Urinary bladder (tissue), 4 donors: ENCODE results near the gene SLC9A7. TPM values are rescaled to one million over a fixed set of nuclear protein-coding genes. Genes with fewer than 3 reads are reported as not detected.

Experiments used
- DNase-seq: peaks from one replicate; pipeline ENCODE4 v3.0.0-alpha.2; 2015; ENCODE audit errors: extremely low spot score
- H3K27ac ChIP-seq: one replicate; pipeline ENCODE4 v1.5.1; 2013; ENCODE audit warnings: low read depth, mild to moderate bottlenecking, moderate library complexity
- H3K36me3 ChIP-seq: one replicate; pipeline ENCODE4 v1.6.1; 2013; ENCODE audit warnings: mild to moderate bottlenecking, moderate library complexity; ENCODE audit not compliant: insufficient read depth
- H3K4me1 ChIP-seq: one replicate; pipeline ENCODE4 v1.6.1; 2013; ENCODE audit warnings: mild to moderate bottlenecking, moderate library complexity; ENCODE audit not compliant: insufficient read depth
- H3K4me3 ChIP-seq: one replicate; pipeline ENCODE4 v1.5.1; 2013; ENCODE audit warnings: low read depth, low read length
- WGBS: extraction: QIAGEN DNeasy Blood & Tissue Kit; methylation state at CpG from one replicate; pipeline ENCODE4 v1.1.7; 2013; 5-methylcytosine and 5-hydroxymethylcytosine counted together
- polyA plus RNA-seq: library from polyadenylated mRNA; stranded (reverse); fragments of 200-250 nt; gene quantifications from one replicate; pipeline ENCODE4 v1.2.3, GENCODE V29; 2013
- total RNA-seq: library from RNA; depleted of rRNA; stranded (reverse); fragments of >200 nt; gene quantifications from one replicate; pipeline ENCODE4 v1.2.3, GENCODE V29; 2014
- donor health status: healthy with polysubstance abuse.
- donor health status: healthy.

SLC9A7 gene
- total and polyA plus RNA-seq, 2 donors, result 0.61 to 4.1 TPM

DNA sequence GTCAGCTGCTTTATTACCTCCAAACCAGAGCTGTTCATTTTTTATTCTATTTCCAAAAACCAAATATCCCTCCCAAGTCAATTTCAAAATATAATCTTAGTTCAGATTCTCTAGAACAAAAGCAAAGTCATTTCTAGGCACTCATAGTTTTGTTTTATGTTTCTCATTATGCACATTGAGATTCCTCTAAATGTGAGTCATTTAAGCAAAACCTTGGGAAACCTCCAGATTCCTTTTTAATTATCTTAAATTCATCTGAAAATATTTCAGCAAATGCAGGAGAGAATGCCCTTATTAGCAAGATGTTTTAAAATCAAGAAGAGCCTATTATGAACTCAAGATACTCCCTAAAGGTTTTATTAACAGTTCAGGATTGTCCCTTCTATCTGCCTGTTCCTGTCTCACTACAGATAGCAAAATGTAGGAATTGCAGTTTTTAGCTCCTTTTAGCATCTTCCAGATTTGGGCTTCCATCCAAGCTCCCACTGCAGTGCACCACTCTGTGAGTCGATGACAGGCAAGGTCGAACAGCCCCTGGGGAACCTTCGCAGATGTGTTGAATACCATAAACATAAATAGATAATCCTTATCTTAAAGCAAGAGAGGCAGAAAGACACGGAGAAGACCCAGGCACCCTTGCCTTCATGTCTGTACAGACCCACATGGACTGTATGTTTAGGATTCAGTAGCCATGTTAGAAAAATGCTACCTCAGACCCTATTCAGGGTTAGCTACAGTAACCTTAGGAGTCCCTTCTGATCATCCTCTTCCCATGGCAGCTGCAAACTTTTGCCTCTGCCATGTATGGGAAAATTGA, 11.3 kb upstream of the SLC9A7 start:
- Histone ChIP-seq H3K4me1 (no peaks in the 10 kb centered on the region), H3K36me3 (no peaks in the 10 kb centered on the region), H3K4me3 (no peak overlapping the region), H3K27ac (no peak overlapping the region)
- DNase-seq, result no peak
- 28% methylated on average over 4 of the region's 4 CpGs for WGBS

GRCh38 chrX:46762963-46763362, 4.0 kb upstream of the SLC9A7 start:
- no peak for DNase-seq
- Histone ChIP-seq H3K27ac (no peak overlapping the region), H3K4me3 (no peak overlapping the region), H3K36me3 (no peaks in the 10 kb centered on the region), H3K4me1 (no peaks in the 10 kb centered on the region)
- 91% methylated on average over 1 of the region's 1 CpG for WGBS

- DNase-seq, result no peak
- Histone ChIP-seq H3K4me1 (no peaks in the 10 kb centered on the region), H3K4me3 (no peak overlapping the region), H3K36me3 (no peaks in the 10 kb centered on the region), H3K27ac (no peak overlapping the region)
- WGBS, result 12% methylated on average over 4 of the region's 4 CpGs
Observed at GRCh38 chrX:46759645-46759974, 692 bp upstream of the SLC9A7 start.

DNA sequence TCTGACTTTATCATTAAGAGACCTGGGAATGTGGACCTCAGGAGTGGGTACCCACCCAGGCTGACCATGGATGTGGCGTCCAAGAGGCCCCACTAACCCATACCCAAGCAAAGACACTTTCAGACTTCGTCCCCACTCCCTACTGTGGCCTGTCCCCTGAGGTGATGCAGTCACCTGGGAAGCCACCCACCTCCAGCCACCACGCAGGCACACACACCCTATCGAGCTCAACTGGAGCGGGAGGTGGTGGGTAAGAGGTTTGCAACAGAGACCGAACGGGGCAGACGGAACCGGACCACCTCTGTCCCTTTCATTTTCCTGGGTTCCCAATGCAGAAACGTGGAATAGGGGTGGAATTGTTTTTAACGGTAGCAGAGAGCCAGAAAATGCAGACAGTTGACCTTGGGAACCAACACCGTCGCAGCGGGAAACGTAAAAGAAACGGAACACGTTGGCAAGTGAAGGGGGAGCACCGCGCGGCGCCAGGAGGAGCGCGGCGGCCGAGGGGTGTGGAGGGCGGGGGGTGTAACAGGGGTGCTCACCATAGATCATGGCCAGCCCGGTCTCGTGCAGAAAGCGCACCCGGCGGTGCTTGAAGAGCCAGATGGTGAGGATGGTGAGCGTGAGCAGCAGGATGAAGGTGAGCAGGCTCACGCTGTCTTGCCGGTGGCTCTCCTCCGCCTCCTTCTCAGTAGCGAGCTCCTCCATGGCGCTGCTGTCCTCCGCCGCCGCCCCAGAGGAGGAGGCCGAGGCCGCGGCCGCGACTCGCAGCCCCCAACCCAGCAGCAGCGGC, 559 bp downstream of the SLC9A7 start:
- WGBS, result 10% methylated on average over 47 of the region's 47 CpGs
- no peak for DNase-seq
- Histone ChIP-seq H3K4me3 (peak overlapping the region; percentile 68), H3K4me1 (no peaks in the 10 kb centered on the region), H3K27ac (no peak overlapping the region), H3K36me3 (no peaks in the 10 kb centered on the region)

DNA sequence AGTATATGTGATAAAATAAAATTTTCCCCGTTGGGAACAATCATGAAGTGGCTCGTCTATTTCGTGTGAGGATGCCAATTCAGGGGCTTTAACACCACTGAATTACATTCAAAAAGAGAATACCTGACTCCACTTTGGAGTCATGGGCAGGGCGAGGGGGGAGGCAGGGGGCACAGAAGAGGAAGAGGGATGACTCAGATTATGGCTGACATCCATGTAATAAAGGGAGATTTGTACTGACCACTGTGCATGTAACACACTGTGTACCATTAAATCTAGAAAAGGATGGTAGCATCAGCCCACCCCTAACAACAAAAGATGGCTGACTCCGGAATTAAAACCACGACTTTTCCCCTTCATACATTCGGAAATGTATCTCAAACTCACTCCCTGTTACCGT, 1.3 kb downstream of the SLC9A7 start:
- Histone ChIP-seq H3K36me3 (no peaks in the 10 kb centered on the region), H3K4me1 (no peaks in the 10 kb centered on the region), H3K27ac (no peak overlapping the region), H3K4me3 (no peak overlapping the region)
- WGBS, result 79% methylated on average over 8 of the region's 8 CpGs
- no peak for DNase-seq

DNA sequence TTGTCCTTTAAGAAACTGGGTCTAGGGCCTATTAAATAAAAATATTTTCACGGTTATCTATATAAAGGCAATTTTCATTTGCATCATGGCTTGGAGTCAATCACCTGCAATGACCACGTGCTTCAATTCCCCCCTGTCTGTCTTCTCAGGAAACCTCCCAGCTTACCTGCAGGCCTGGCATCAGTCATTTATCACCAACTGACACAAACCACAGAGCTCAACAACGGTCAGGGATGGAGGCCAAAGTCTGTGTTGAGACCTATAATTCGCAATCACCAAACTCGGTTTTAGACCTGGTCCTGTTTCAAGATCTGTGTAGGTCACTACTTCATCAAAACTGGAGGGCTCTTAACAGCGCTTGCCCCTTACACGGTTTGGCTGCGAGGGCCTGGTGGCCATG, 1.9 kb downstream of the SLC9A7 start:
- H3K4me1 ChIP-seq, result no peaks in the 10 kb centered on the region
- no peaks in the 10 kb centered on the region for H3K36me3 ChIP-seq
- no peak overlapping the region for H3K27ac ChIP-seq
- WGBS, result 76% methylated on average over 8 of the region's 8 CpGs
- no peak for DNase-seq
- no peak overlapping the region for H3K4me3 ChIP-seq

- Histone ChIP-seq H3K4me3 (no peak overlapping the region), H3K27ac (no peak overlapping the region), H3K36me3 (no peaks in the 10 kb centered on the region), H3K4me1 (no peaks in the 10 kb centered on the region)
- DNase-seq, result no peak
- 88% methylated on average over 10 of the region's 10 CpGs for WGBS
Observed at GRCh38 chrX:46755671-46756070, 3.2 kb downstream of the SLC9A7 start.

GRCh38 chrX:46754586-46755061, 4.3 kb downstream of the SLC9A7 start:
- no peak overlapping the region for H3K27ac ChIP-seq
- DNase-seq, result no peak
- H3K36me3 ChIP-seq, result no peaks in the 10 kb centered on the region
- 57% methylated on average over 3 of the region's 3 CpGs for WGBS
- no peaks in the 10 kb centered on the region for H3K4me1 ChIP-seq
- H3K4me3 ChIP-seq, result no peak overlapping the region

GRCh38 chrX:46754036-46754435, 4.9 kb downstream of the SLC9A7 start:
- H3K27ac ChIP-seq, result no peak overlapping the region
- H3K4me3 ChIP-seq, result no peak overlapping the region
- H3K36me3 ChIP-seq, result no peaks in the 10 kb centered on the region
- no peaks in the 10 kb centered on the region for H3K4me1 ChIP-seq
- no peak for DNase-seq

DNA sequence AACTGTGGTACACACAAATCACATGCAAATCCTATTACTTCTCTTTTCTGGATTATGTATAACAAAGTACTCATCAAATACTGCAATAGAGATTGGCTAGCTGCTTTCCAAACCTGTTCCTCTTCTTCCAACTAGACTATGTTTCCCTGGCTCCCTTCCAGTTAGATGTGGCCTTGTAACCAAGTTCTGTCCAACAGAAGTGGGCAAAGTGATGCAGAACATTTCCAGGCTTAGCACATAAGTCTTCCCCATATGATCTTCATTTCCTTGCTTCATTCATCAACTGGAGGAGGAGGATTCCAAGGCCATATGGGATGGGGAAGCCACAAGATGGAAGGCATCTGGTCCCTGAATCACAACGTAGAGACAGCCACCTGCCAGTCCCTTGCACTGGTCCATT, 8.0 kb downstream of the SLC9A7 start:
- no peaks in the 10 kb centered on the region for H3K36me3 ChIP-seq
- no peak overlapping the region for H3K27ac ChIP-seq
- DNase-seq, result no peak
- no peak overlapping the region for H3K4me3 ChIP-seq
- WGBS, result 72% methylated on average over 1 of the region's 1 CpG
- no peaks in the 10 kb centered on the region for H3K4me1 ChIP-seq

DNA sequence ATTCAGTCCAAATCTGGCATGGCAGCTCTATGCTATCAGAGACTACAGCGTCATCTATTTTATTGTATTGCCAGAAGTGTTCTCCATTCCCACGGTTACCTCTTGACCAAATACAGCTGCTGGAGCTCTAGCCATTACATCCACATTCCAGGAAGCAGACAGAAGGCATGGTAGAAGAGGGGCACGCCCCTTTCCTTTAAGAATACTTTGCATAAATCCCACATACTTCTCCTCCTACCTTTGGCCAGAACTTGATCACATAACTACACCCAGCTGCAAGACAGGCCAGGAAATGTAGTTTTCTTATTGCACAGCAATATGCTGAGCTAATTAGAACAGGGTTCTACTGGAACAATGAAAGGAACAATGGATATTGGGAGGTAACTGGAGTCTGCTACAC, 14.9 kb downstream of the SLC9A7 start:
- Histone ChIP-seq H3K36me3 (no peaks in the 10 kb centered on the region), H3K4me3 (no peak overlapping the region), H3K4me1 (no peaks in the 10 kb centered on the region), H3K27ac (no peak overlapping the region)
- DNase-seq, result no peak
- WGBS, result 60% methylated on average over 3 of the region's 3 CpGs

- no peak overlapping the region for H3K4me3 ChIP-seq
- no peaks in the 10 kb centered on the region for H3K4me1 ChIP-seq
- DNase-seq, result no peak
- 88% methylated on average over 1 of the region's 1 CpG for WGBS
- no peaks in the 10 kb centered on the region for H3K36me3 ChIP-seq
- H3K27ac ChIP-seq, result no peak overlapping the region
Observed at GRCh38 chrX:46743046-46743445, 15.9 kb downstream of the SLC9A7 start.

- Histone ChIP-seq H3K4me1 (no peaks in the 10 kb centered on the region), H3K27ac (no peak overlapping the region), H3K36me3 (no peaks in the 10 kb centered on the region), H3K4me3 (no peak overlapping the region)
- DNase-seq, result no peak
- 29% methylated on average over 1 of the region's 1 CpG for WGBS
Observed at GRCh38 chrX:46739736-46740135, 19.2 kb downstream of the SLC9A7 start.

DNA sequence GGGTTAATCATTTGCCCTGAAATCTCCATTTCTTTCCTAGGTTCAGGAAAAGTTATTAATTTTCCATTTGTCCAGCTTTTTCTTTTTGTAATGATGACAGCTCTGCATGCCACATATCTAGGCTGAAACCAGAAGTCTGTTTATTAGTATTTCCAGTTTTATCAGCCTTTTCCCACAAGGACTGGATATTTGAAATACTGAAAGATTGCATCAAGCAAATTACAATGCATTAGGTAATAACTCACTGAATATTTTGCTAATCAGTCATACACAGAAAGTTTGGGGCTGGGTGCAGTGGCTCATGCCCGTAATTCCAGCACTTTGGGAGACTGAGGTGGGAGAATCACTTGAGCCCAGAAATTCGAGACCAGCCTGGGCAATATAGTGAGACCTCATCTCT, 21.5 kb downstream of the SLC9A7 start:
- no peaks in the 10 kb centered on the region for H3K4me1 ChIP-seq
- no peak overlapping the region for H3K27ac ChIP-seq
- no peak overlapping the region for H3K4me3 ChIP-seq
- no peak for DNase-seq
- no peaks in the 10 kb centered on the region for H3K36me3 ChIP-seq
- 34% methylated on average over 2 of the region's 2 CpGs for whole genome bisulfite sequencing
